MG63 (cell line): ENCODE results near the gene KL. TPM values are rescaled to one million over a fixed set of nuclear protein-coding genes. Genes with fewer than 3 reads are reported as not detected.

Experiments
- DNase-seq: peaks from one replicate; pipeline ENCODE4 v3.0.0-alpha.2; 2020
- H3K27me3 ChIP-seq: fragments of 250-450 bp; sonication (Bioruptor Pico); 2 replicates; pipeline ENCODE4 v1.5.1; 2020; ENCODE audit warnings: mild to moderate bottlenecking, moderate library complexity
- H3K36me3 ChIP-seq: fragments of 250-450 bp; sonication (Bioruptor Pico); 2 replicates; pipeline ENCODE4 v1.5.1; 2020; ENCODE audit warnings: mild to moderate bottlenecking, moderate library complexity
- H3K4me3 ChIP-seq: fragments of 250-450 bp; sonication (Bioruptor Pico); 2 replicates; pipeline ENCODE4 v1.5.1; 2020; ENCODE audit warnings: mild to moderate bottlenecking, moderate library complexity
- H3K9me3 ChIP-seq: fragments of 250-450 bp; sonication (Bioruptor Pico); 2 replicates; pipeline ENCODE4 v1.5.1; 2020; ENCODE audit warnings: mild to moderate bottlenecking, moderate library complexity
- total RNA-seq: library from RNA; depleted of rRNA; stranded (reverse); fragments of >200 nt; shearing (Covaris generic); gene quantifications from 2 replicates; pipeline ENCODE4 v1.2.3, GENCODE V29; 2014; ENCODE audit warnings: low replicate concordance; rRNA removed

KL gene
- 0.59 and 2.1 TPM in 2 replicates for total RNA-seq

DNA sequence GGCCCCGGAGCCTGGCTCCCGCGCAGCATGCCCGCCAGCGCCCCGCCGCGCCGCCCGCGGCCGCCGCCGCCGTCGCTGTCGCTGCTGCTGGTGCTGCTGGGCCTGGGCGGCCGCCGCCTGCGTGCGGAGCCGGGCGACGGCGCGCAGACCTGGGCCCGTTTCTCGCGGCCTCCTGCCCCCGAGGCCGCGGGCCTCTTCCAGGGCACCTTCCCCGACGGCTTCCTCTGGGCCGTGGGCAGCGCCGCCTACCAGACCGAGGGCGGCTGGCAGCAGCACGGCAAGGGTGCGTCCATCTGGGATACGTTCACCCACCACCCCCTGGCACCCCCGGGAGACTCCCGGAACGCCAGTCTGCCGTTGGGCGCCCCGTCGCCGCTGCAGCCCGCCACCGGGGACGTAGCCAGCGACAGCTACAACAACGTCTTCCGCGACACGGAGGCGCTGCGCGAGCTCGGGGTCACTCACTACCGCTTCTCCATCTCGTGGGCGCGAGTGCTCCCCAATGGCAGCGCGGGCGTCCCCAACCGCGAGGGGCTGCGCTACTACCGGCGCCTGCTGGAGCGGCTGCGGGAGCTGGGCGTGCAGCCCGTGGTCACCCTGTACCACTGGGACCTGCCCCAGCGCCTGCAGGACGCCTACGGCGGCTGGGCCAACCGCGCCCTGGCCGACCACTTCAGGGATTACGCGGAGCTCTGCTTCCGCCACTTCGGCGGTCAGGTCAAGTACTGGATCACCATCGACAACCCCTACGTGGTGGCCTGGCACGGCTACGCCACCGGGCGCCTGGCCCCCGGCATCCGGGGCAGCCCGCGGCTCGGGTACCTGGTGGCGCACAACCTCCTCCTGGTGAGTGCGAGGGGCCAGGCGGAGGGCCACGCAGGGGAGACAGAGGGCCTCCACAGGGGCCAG is at the start of gene KL:
KL (plus strand) TSS at position 10 of the 909 bp plus-strand sequence; CDS start at position 28, 18 bp downstream.
- no peaks in the 10 kb centered on the region for H3K36me3 ChIP-seq
- H3K9me3 ChIP-seq = no peaks in the 10 kb centered on the region
- H3K4me3 ChIP-seq = peak within 1 kb of the TSS; percentile 14; the same call in 1 of the 2 replicates
- DNase-seq = peak; percentile 20
- H3K27me3 ChIP-seq = no peaks in the 10 kb centered on the region

DNA sequence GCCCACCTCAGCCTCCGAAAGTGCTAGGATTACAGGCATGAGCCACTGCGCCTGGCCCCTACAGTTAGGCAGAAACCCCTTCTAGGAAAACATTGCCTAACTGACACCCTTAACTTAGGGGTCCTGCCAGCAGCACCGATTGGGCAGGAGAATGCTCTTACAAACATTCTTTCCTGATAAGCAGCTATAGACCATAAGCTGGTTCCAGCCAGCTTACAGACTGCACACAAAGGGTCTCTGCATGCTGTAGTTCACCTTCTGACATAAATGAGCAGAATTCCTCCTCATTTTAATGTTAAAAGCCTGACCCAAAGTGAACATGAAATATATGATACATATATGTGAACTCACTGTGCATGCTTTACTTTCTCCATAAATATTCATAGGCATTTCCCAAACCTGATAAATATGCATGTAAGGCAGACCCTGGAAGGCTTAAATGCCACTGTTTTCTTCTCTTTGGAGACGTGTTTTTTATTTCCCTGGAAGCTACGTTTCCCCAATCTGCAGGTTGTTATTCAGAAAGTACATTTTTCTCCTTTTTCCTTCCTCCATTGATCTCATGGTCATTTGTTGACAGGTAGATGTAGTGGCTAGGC is 48.5 kb upstream of the KL start:
- Histone ChIP-seq H3K9me3 (no peaks in the 10 kb centered on the region), H3K36me3 (no peaks in the 10 kb centered on the region), H3K4me3 (no peak overlapping the region), H3K27me3 (no peaks in the 10 kb centered on the region)
- DNase-seq = no peak

GRCh38 chr13:32968316-32968715 is 47.9 kb upstream of the KL start:
- Histone ChIP-seq H3K4me3 (no peak overlapping the region), H3K27me3 (no peaks in the 10 kb centered on the region), H3K9me3 (no peaks in the 10 kb centered on the region), H3K36me3 (no peaks in the 10 kb centered on the region)
- DNase-seq = no peak

DNA sequence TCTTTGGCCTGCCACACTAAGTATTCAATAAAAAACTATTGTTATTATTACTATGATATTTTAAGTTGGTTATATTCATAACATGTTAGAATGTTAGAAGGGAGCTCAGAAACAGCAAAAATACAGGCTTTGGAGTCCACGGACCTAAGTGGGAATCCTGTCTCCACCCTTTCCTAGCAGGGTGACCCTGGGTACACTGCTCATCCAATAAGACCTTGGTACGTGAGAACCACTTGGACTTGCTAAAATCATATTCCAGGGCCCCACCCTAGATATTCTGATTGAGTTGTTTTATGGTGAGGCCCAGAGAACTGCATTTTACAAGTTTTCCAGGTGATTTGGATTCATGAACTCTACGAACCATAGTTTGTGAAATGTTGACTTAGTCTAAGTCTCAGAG is 47.4 kb upstream of the KL start:
- H3K27me3 ChIP-seq = no peaks in the 10 kb centered on the region

DNA sequence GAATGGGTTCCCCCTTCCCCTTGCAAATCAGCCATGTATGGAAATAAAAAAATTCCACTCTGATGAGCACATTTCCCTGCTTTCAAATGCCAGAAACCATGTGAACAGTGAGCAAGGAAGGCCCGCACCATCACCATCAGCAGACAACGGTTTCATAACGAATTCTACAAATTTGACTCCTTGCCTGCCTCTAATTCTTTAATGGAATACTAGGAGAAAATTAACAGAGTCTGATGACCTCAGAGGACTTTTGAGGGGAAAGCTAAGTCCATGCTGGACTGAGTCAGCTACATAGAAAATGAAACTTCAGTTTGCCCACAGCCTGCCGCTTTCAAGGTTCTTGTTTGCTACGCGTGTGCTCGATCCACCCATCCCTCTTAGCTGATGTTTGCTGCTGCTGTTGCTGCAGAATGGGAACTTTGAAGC is 46.7 kb upstream of the KL start:
- Histone ChIP-seq H3K9me3 (no peaks in the 10 kb centered on the region), H3K4me3 (no peak overlapping the region), H3K27me3 (no peaks in the 10 kb centered on the region), H3K36me3 (no peaks in the 10 kb centered on the region)
- peak; percentile 5 for DNase-seq

More for the DNA sequence above, 47.4 kb upstream of the KL start:
- no peak overlapping the region for H3K4me3 ChIP-seq
- DNase-seq = no peak
- no peaks in the 10 kb centered on the region for H3K9me3 ChIP-seq
- no peaks in the 10 kb centered on the region for H3K36me3 ChIP-seq

DNA sequence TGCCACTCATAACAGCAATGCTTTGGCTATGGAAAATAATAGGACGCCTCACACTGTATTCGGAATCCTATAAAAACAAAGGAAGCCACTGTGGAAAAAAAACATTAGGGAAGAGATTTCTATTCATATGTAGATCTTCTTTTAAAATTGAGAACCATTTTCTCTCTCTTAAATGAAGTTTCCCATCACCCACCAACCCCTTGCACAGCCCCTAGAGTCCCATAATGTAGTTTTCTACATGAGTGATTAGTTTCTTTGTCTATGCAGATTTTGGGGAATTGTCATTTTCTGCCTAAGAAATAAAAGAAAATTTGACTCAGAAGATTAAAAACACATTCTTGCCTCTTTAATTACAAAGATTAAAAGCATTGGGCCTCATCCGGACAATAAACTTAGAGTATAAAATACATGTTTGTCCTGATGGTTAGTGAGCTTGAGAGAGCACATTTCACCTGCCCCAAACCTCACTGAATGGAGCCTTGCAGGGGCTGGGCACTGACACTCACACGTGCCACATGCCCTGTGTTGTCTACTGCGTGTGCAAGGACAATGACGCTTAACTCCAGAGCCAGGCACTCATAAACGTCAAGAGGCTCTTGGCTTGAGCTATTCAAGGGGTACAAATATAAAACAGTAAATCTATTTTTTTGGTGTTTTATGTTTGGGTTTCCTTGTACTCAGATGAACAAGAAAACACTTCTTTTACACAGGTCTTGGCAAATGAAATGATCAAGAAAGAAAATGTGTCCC is 40.0 kb upstream of the KL start:
- Histone ChIP-seq H3K9me3 (no peaks in the 10 kb centered on the region), H3K4me3 (no peak overlapping the region), H3K27me3 (no peaks in the 10 kb centered on the region), H3K36me3 (no peaks in the 10 kb centered on the region)
- no peak for DNase-seq

DNA sequence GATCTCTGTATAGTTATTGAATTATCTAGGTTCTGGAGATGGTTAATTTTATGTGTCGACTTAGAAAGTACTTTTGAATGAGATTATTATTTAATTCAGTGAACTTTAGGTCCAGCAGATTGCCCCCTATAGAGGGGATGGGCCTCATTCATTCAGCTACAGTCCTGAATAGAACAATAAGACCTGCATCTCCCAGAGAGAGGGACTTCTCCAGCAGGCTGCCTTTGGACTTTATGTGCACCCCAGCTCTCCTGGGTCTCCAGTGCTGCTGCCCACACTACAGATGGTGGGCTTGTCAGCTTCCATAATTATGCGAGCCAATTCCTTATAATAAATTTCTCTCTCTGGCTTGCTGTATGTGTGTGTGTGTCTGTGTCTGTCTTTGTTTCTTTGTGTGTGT is 39.3 kb upstream of the KL start:
- no peaks in the 10 kb centered on the region for H3K9me3 ChIP-seq
- H3K36me3 ChIP-seq = no peaks in the 10 kb centered on the region
- H3K4me3 ChIP-seq = no peak overlapping the region
- DNase-seq = no peak
- H3K27me3 ChIP-seq = no peaks in the 10 kb centered on the region

GRCh38 chr13:32977321-32977720 is 38.9 kb upstream of the KL start:
- Histone ChIP-seq H3K4me3 (no peak overlapping the region), H3K36me3 (no peaks in the 10 kb centered on the region), H3K27me3 (no peaks in the 10 kb centered on the region), H3K9me3 (no peaks in the 10 kb centered on the region)
- DNase-seq = no peak

- H3K27me3 ChIP-seq = no peaks in the 10 kb centered on the region
- DNase-seq = no peak
Measured at GRCh38 chr13:32978278-32978677, 37.9 kb upstream of the KL start.

GRCh38 chr13:32983058-32983457 is 33.2 kb upstream of the KL start:
- DNase-seq = no peak
- no peaks in the 10 kb centered on the region for H3K36me3 ChIP-seq
- no peaks in the 10 kb centered on the region for H3K27me3 ChIP-seq
- no peak overlapping the region for H3K4me3 ChIP-seq
- no peaks in the 10 kb centered on the region for H3K9me3 ChIP-seq

More at GRCh38 chr13:32978278-32978677, 37.9 kb upstream of the KL start:
- Histone ChIP-seq H3K4me3 (no peak overlapping the region), H3K9me3 (no peaks in the 10 kb centered on the region), H3K36me3 (no peaks in the 10 kb centered on the region)

- Histone ChIP-seq H3K4me3 (no peak overlapping the region), H3K9me3 (no peaks in the 10 kb centered on the region), H3K27me3 (no peaks in the 10 kb centered on the region), H3K36me3 (no peaks in the 10 kb centered on the region)
- DNase-seq = peak; percentile 84
Measured at GRCh38 chr13:32984857-32985626, 31.2 kb upstream of the KL start.

- no peaks in the 10 kb centered on the region for H3K9me3 ChIP-seq
- H3K27me3 ChIP-seq = no peaks in the 10 kb centered on the region
- no peak overlapping the region for H3K4me3 ChIP-seq
- H3K36me3 ChIP-seq = no peaks in the 10 kb centered on the region
- no peak for DNase-seq
Measured at GRCh38 chr13:32986552-32986951, 29.7 kb upstream of the KL start.

GRCh38 chr13:32987462-32987861 is 28.8 kb upstream of the KL start:
- no peak for DNase-seq
- no peak overlapping the region for H3K4me3 ChIP-seq
- no peaks in the 10 kb centered on the region for H3K36me3 ChIP-seq
- no peaks in the 10 kb centered on the region for H3K27me3 ChIP-seq
- no peaks in the 10 kb centered on the region for H3K9me3 ChIP-seq

DNA sequence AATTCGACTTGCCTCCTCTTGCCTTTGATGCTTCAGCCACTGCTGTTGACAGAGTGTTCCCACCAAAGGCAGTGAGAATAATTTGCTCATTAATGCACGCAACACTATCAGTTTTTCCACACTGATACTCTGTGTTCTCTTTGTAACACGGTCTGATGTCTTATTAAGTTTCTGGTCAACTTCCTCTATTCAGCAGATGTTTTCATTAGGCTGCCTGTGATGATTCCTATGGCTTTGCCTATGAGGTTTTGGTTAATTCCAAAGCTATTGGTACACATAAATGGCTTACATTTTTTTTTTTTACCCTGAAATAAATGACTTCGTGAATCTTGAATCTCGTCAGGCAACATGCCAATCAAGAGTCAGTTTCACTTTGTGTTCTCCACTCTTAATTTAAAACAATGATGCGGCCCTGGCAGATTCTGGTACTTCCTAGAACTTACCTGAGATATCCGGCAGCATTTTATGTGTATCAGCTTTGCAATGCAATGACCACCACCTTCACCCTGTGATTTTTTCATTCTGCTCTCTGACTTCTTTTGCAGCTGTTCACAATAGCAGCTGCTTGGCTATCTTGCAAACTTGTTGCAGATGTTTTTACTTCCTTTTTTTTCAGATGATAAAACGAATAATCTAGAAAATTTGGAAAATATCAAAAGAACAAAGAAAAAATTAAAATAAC is 27.5 kb upstream of the KL start:
- Histone ChIP-seq H3K9me3 (no peaks in the 10 kb centered on the region), H3K4me3 (no peak overlapping the region), H3K27me3 (no peaks in the 10 kb centered on the region), H3K36me3 (no peaks in the 10 kb centered on the region)
- no peak for DNase-seq

DNA sequence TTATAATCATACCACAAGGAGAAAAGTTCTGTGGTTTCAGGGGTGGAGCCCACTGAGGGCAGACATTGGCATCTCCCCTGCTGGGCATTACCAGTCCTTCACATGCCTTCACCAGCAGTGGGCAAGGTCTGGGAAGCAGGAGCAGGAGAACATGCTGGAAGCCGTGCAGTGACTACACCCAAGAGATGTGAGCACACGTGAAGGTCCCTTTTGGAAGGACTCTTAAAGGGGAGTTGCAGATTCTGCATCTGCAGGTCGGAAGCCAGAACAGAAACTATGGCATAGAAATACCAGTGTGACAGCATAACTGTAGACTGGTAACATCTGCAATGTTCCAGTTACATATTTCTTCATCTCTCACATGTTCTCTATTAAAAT is 26.9 kb upstream of the KL start:
- H3K27me3 ChIP-seq = no peaks in the 10 kb centered on the region
- H3K4me3 ChIP-seq = no peak overlapping the region
- no peak for DNase-seq
- H3K36me3 ChIP-seq = no peaks in the 10 kb centered on the region
- H3K9me3 ChIP-seq = no peaks in the 10 kb centered on the region

- H3K4me3 ChIP-seq = no peak overlapping the region
- H3K36me3 ChIP-seq = no peaks in the 10 kb centered on the region
- no peak for DNase-seq
- H3K27me3 ChIP-seq = no peaks in the 10 kb centered on the region
- no peaks in the 10 kb centered on the region for H3K9me3 ChIP-seq
Measured at GRCh38 chr13:32989942-32990341, 26.3 kb upstream of the KL start.
